Sigmoid colon (tissue), 7 donors: Measurements from ENCODE around the gene SYS1. TPM values are rescaled to one million over a fixed set of nuclear protein-coding genes. Genes with fewer than 3 reads are reported as not detected.

Experiments
- DNase-seq: peaks from one replicate; pipeline ENCODE4 v3.0.0-alpha.2; 2019
- H3K27ac ChIP-seq, 4 donors: fragments of 200-600 bp; sonication (generic); one replicate each; pipeline ENCODE4 v1.5.1; 2016 to 2019; ENCODE audit warnings: mild to moderate bottlenecking in 1 of 4
- H3K27me3 ChIP-seq, 3 donors: fragments of 200-600 bp; sonication (generic); one replicate each; pipeline ENCODE4 v1.5.1; 2019; ENCODE audit warnings: mild to moderate bottlenecking in 1 of 3
- H3K36me3 ChIP-seq, 4 donors: fragments of 200-600 bp; sonication (generic); one replicate each; pipeline ENCODE4 v1.5.1; 2016 to 2019
- H3K4me1 ChIP-seq, 4 donors: fragments of 200-600 bp; sonication (generic); one replicate each; pipeline ENCODE4 v1.5.1; 2017 to 2019
- H3K4me3 ChIP-seq, 4 donors: fragments of 200-600 bp; sonication (generic); one replicate each; pipeline ENCODE4 v1.5.1; 2017 to 2019; ENCODE audit warnings: mild to moderate bottlenecking in 2 of 4, moderate library complexity in 1 of 4
- H3K9me3 ChIP-seq, 4 donors: fragments of 200-600 bp in 3 of 4; sonication (generic) in 3 of 4; one replicate each; pipeline versions ENCODE4 v1.5.1 to v1.6.1; 2013 to 2019
- EP300 ChIP-seq, 4 donors: sonication (generic); formaldehyde crosslinking; IDR thresholded peaks; one replicate each; pipeline ENCODE4 v1.6.1; 2017; ENCODE audit warnings: antibody characterized with exemption in 4 of 4
- POLR2A ChIP-seq, 2 donors: fragments of 450-650 bp; IDR thresholded peaks; one replicate each; pipeline ENCODE4 v1.6.1; 2016; ENCODE audit warnings: antibody characterized with exemption in 2 of 2, mild to moderate bottlenecking in 2 of 2, moderate library complexity in 2 of 2
- POLR2AphosphoS5 ChIP-seq, 4 donors: sonication (generic); formaldehyde crosslinking; IDR thresholded peaks; one replicate each; pipeline ENCODE4 v1.6.1; 2017; ENCODE audit warnings: antibody characterized with exemption in 4 of 4
- WGBS, 2 donors: extraction: QIAGEN DNeasy Blood & Tissue Kit; methylation state at CpG; one replicate each; pipeline ENCODE4 v1.1.7; 2013; 5-methylcytosine and 5-hydroxymethylcytosine counted together
- intact Hi-C: fragments of 100-400 bp; cut with DNase I; formaldehyde crosslinking; loops from one replicate; pipeline ENCODE4 v1.15.1; 2023
- polyA plus RNA-seq, 3 donors: library from polyadenylated mRNA; stranded (reverse); fragments of 200-250 nt; gene quantifications; one replicate each; pipeline ENCODE4 v1.2.3, GENCODE V29; 2013
- total RNA-seq, 4 donors: library from RNA; depleted of rRNA; stranded (reverse); fragments of >200 nt; gene quantifications; one replicate each; pipeline ENCODE4 v1.1.0, GENCODE V29; 2016
- TF ChIP-seq, protein P1 (sequence below), 4 experiments: fragments of 450-650 bp in 3 of 4; fragments of 200-600 bp in 1 of 4; IDR thresholded peaks; one replicate each; pipeline ENCODE4 v1.5.1; 2016 to 2019; ENCODE audit warnings: antibody characterized with exemption in 4 of 4, mild to moderate bottlenecking in 3 of 4, moderate library complexity in 2 of 4
- donor health status: healthy with polysubstance abuse.
- donor health status: Bipolar disorder and iron deficiency.
- donor health status: healthy.

The SYS1 gene
- total and polyA plus RNA-seq, 7 donors: 14.4 to 58.7 (median 44.2) TPM

DNA sequence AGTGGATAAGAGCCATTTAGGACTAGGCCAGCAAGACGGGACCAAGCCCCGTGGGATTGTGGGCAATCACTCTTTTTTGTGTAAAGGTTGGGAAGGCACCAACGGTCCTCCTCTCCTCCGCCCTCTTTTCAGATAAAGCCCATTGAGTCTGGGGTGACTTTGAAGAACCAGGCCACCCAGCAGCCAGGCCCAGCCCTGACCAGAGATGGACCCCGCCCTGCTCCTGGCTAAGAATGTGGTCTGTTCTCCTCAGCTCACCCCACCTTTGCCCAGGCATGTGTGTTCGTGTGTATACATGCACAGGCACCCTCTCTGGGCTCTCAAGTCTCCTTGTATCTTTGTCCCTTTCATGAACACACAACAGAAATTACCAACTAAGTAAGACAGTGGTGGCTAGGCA is 23.9 kb upstream of the SYS1 start:
- no peaks in the 10 kb centered on the region for H3K27me3 ChIP-seq
- H3K27ac ChIP-seq: peak overlapping the region; percentile 94 to 99 (median 97)
- TF ChIP-seq EP300 (IDR thresholded peaks at IDR 0.05) (no peak), POLR2AphosphoS5 (IDR thresholded peaks at IDR 0.05) (no peak), POLR2A (IDR thresholded peaks at IDR 0.05) (no peak)
- TF ChIP-seq, protein P1, sequence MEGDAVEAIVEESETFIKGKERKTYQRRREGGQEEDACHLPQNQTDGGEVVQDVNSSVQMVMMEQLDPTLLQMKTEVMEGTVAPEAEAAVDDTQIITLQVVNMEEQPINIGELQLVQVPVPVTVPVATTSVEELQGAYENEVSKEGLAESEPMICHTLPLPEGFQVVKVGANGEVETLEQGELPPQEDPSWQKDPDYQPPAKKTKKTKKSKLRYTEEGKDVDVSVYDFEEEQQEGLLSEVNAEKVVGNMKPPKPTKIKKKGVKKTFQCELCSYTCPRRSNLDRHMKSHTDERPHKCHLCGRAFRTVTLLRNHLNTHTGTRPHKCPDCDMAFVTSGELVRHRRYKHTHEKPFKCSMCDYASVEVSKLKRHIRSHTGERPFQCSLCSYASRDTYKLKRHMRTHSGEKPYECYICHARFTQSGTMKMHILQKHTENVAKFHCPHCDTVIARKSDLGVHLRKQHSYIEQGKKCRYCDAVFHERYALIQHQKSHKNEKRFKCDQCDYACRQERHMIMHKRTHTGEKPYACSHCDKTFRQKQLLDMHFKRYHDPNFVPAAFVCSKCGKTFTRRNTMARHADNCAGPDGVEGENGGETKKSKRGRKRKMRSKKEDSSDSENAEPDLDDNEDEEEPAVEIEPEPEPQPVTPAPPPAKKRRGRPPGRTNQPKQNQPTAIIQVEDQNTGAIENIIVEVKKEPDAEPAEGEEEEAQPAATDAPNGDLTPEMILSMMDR (IDR thresholded peaks at IDR 0.05): no peak
- 21 to 76% methylated on average over 6 of the region's 6 CpGs for WGBS, 2 donors
- H3K4me3 ChIP-seq: no peak overlapping the region
- no peak for DNase-seq
- H3K9me3 ChIP-seq: no peaks in the 10 kb centered on the region
- intact Hi-C loops: loop anchor here (5.0 kb wide), 1 partner anchor 108 kb away; no protein-coding TSS in a partner anchor
- H3K36me3 ChIP-seq: peaks cover 6 to 31% (median 11%) of the 10 kb centered on the region in 4 donors
- H3K4me1 ChIP-seq: peaks cover 6 to 88% (median 82%) of the 10 kb centered on the region in 4 donors

DNA sequence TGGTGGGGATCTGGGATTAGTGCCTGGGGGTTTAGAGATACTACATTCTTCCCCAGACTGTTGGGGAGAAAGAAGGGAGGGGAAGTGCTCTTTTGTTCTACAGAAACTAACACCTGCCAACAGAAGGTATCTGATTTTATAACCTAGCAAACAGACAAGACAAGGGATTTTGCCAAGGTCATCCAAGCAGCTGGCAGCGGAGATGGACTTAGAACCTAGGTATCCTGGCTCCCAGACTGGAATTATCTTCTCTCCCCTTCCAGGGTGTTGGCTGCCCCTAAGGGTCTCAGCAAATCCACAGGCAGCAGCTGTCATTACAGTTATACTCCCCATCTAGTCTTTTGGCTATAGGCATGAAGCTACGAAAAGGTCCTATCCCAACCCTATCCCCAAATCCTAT is 23.2 kb upstream of the SYS1 start:
- TF ChIP-seq, protein P1 (IDR thresholded peaks at IDR 0.05): no peak
- TF ChIP-seq EP300 (IDR thresholded peaks at IDR 0.05) (no peak), POLR2AphosphoS5 (IDR thresholded peaks at IDR 0.05) (no peak), POLR2A (IDR thresholded peaks at IDR 0.05) (no peak)

DNA sequence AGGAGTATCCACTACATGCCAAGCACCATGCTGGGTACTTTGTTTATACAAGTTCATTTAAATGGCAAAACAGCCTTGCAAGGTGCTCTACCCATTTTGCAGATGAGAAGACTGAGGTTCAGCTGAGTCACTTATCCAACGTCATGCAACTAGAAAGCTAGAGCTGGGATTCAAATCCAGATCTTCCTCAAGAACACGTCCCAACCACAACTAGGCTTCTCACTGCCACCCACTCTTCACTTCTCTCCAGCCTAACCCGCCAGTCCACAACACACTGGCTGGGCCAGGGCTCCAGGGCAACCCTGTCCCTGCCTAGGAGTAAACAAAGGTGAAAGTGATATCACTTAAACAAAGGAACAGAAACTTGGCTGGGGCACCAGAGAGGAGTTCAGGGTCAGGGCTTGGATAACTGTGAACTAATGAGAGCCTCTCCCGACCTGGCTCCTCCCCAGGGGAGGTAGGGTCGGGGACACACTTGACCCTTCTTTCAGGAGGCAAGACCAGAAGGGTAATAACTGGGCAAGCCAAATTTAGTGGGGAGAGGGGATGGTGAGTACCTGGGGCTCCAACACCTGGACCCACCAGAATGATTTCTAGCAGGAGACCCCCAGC is 22.6 kb upstream of the SYS1 start:
- Histone ChIP-seq H3K27ac (peak overlapping the region; percentile 94 to 99 (median 97)), H3K27me3 (no peaks in the 10 kb centered on the region), H3K4me1 (peaks cover 6 to 100% (median 95%) of the 10 kb centered on the region in 4 donors), H3K9me3 (no peaks in the 10 kb centered on the region), H3K36me3 (peaks cover 4 to 18% (median 5%) of the 10 kb centered on the region in 4 donors), H3K4me3 (no peak overlapping the region)
- WGBS, 2 donors: 25 to 62% methylated on average over 5 of the region's 5 CpGs
- TF ChIP-seq POLR2AphosphoS5 (IDR thresholded peaks at IDR 0.05) (no peak), EP300 (IDR thresholded peaks at IDR 0.05) (no peak), POLR2A (IDR thresholded peaks at IDR 0.05) (no peak)
- TF ChIP-seq, protein P1 (IDR thresholded peaks at IDR 0.05): no peak
- DNase-seq: no peak
- intact Hi-C loops: loop anchor here (10.0 kb wide), 2 partner anchors 1206 to 2004 kb away; no protein-coding TSS in a partner anchor

More for the DNA sequence above, 23.2 kb upstream of the SYS1 start:
- Histone ChIP-seq H3K4me1 (peaks cover 6 to 95% (median 89%) of the 10 kb centered on the region in 4 donors), H3K4me3 (no peak overlapping the region), H3K36me3 (peaks cover 6 to 24% (median 9%) of the 10 kb centered on the region in 4 donors), H3K27ac (peak overlapping the region; percentile 94 to 99 (median 97)), H3K27me3 (no peaks in the 10 kb centered on the region), H3K9me3 (no peaks in the 10 kb centered on the region)
- intact Hi-C loops: loop anchor here (5.0 to 10.0 kb wide), 3 partner anchors 108 to 2005 kb away; no protein-coding TSS in a partner anchor
- no peak for DNase-seq
- 40 to 79% methylated on average over 2 of the region's 2 CpGs for WGBS, 2 donors

DNA sequence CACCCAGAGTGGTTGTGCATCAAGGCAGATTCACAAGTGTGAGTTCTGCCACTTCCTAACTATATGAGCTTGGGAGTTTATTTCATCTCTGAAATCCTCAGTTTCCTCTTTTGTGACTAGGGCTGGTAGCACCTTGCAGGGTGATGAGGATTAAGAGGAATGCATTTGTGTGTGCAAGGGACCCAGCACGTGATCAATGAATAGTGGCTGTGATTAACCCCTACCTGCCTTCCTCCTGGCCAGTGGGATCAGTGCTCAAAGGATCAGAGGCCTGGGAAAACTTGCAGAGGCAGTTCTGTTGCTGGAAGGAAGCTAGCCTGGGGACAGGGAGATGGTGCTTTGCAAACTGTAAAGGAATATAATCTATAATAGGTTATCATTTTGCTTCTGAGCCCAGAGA is 22.0 kb upstream of the SYS1 start:
- Histone ChIP-seq H3K27ac (peak overlapping the region; percentile 94 to 99 (median 97)), H3K9me3 (no peaks in the 10 kb centered on the region), H3K4me1 (peaks cover 6 to 100% (median 100%) of the 10 kb centered on the region in 4 donors), H3K27me3 (no peaks in the 10 kb centered on the region), H3K4me3 (no peak overlapping the region), H3K36me3 (peaks cover 0 to 13% (median 0%) of the 10 kb centered on the region in 4 donors)
- no peak for DNase-seq
- TF ChIP-seq EP300 (IDR thresholded peaks at IDR 0.05) (no peak), POLR2AphosphoS5 (IDR thresholded peaks at IDR 0.05) (no peak), POLR2A (IDR thresholded peaks at IDR 0.05) (no peak)
- TF ChIP-seq, protein P1 (IDR thresholded peaks at IDR 0.05): no peak
- intact Hi-C loops: loop anchor here (10.0 kb wide), 2 partner anchors 1206 to 2004 kb away; no protein-coding TSS in a partner anchor
- 22 to 56% methylated on average over 1 of the region's 1 CpG for WGBS, 2 donors
